Lower leg skin (tissue), 4 donors: Measurements from ENCODE around the gene CAMTA1. TPM values are rescaled to one million over a fixed set of nuclear protein-coding genes. Genes with fewer than 3 reads are reported as not detected.

Experiments
- DNase-seq, 2 donors: peaks; one replicate each; pipeline ENCODE4 v3.0.0-alpha.2; 2019; ENCODE audit warnings: low spot score in 2 of 2
- H3K4me3 ChIP-seq: fragments of 200-600 bp; sonication (generic); 2 replicates; pipeline ENCODE4 v1.5.1; 2017; ENCODE audit warnings: mild to moderate bottlenecking, low read depth; ENCODE audit not compliant: poor library complexity, severe bottlenecking
- POLR2A ChIP-seq, 2 donors: fragments of 450-650 bp; IDR thresholded peaks; one replicate each; pipeline ENCODE4 v1.6.1; 2016 to 2017; ENCODE audit warnings: antibody characterized with exemption in 2 of 2, mild to moderate bottlenecking in 1 of 2, moderate library complexity in 1 of 2
- WGBS, 2 donors: methylation state at CpG; one replicate each; pipeline ENCODE4 v1.1.5; 2018; 5-methylcytosine and 5-hydroxymethylcytosine counted together
- intact Hi-C: fragments of 100-400 bp; cut with DNase I; formaldehyde crosslinking; loops from one replicate; pipeline ENCODE4 v1.15.0; 2023; ENCODE audit warnings: low total_unique reads
- total RNA-seq, 4 donors: library from RNA; depleted of rRNA; stranded (reverse); fragments of >200 nt; gene quantifications; one replicate each; pipeline ENCODE4 v1.1.0, GENCODE V29; 2016
- TF ChIP-seq, protein P1 (sequence below), 3 donors: fragments of 450-650 bp; IDR thresholded peaks; one replicate each; pipeline ENCODE4 v1.5.1; 2016; ENCODE audit warnings: antibody characterized with exemption in 3 of 3, mild to moderate bottlenecking in 3 of 3, moderate library complexity in 2 of 3

CAMTA1 gene
- total RNA-seq, 4 donors from 2014 or later: 24.4 to 52.3 (median 32.9) TPM

GRCh38 chr1:7581754-7582459 lies 796.7 kb downstream of the CAMTA1 start:
- intact Hi-C loops: no loop called here
- DNase-seq: peak in 1 of 2 donors; percentile 39
- H3K4me3 ChIP-seq: no peak overlapping the region
- 71 to 78% methylated on average over 13 of the region's 13 CpGs for WGBS, 2 donors
- TF ChIP-seq, protein P1, sequence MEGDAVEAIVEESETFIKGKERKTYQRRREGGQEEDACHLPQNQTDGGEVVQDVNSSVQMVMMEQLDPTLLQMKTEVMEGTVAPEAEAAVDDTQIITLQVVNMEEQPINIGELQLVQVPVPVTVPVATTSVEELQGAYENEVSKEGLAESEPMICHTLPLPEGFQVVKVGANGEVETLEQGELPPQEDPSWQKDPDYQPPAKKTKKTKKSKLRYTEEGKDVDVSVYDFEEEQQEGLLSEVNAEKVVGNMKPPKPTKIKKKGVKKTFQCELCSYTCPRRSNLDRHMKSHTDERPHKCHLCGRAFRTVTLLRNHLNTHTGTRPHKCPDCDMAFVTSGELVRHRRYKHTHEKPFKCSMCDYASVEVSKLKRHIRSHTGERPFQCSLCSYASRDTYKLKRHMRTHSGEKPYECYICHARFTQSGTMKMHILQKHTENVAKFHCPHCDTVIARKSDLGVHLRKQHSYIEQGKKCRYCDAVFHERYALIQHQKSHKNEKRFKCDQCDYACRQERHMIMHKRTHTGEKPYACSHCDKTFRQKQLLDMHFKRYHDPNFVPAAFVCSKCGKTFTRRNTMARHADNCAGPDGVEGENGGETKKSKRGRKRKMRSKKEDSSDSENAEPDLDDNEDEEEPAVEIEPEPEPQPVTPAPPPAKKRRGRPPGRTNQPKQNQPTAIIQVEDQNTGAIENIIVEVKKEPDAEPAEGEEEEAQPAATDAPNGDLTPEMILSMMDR (IDR thresholded peaks at IDR 0.05): no peak
- no peak for TF ChIP-seq POLR2A (IDR thresholded peaks at IDR 0.05)

DNA sequence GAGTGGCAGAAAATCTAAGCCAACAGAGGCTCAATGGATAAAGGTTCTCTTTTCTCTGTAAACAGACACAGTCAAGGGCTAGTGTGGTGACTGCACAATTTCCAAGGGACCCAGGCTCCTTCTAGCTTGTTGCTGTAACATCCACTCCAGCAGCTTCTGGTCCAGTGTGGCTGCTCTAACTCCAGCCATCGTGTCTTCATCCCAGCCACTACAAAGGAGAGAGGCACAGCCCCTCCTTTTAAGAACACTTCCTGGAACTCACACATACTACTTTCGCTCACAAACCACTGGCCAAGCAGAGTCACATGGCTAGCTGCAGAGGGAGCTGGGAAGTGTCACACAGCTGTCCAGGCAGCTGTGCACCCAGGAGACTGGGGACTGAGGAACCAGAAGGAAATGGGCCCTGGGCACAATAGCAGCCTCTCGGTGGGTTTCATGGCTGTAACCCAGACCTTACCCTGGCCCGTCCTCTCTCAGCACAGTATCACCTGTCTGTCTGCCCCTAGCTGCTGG lies 797.3 kb downstream of the CAMTA1 start:
- TF ChIP-seq, protein P1 (IDR thresholded peaks at IDR 0.05): no peak
- no peak for TF ChIP-seq POLR2A (IDR thresholded peaks at IDR 0.05)
- no peak overlapping the region for H3K4me3 ChIP-seq
- DNase-seq: peak in 1 of 2 donors; percentile 40
- intact Hi-C loops: no loop called here
- WGBS, 2 donors: 84 to 90% methylated on average over 4 of the region's 4 CpGs

GRCh38 chr1:7583291-7584096 lies 798.2 kb downstream of the CAMTA1 start:
- intact Hi-C loops: no loop called here
- DNase-seq: peak in 1 of 2 donors; percentile 59
- TF ChIP-seq, protein P1 (IDR thresholded peaks at IDR 0.05): no peak
- no peak for TF ChIP-seq POLR2A (IDR thresholded peaks at IDR 0.05)
- H3K4me3 ChIP-seq: no peak overlapping the region
- 83 to 91% methylated on average over 10 to 15 of the region's 15 CpGs for WGBS, 2 donors

GRCh38 chr1:7584157-7584556 lies 798.9 kb downstream of the CAMTA1 start:
- intact Hi-C loops: no loop called here
- peak in 1 of 2 donors; percentile 64 for DNase-seq
- 93 to 94% methylated on average over 11 of the region's 11 CpGs for WGBS, 2 donors
- H3K4me3 ChIP-seq: no peak overlapping the region
- TF ChIP-seq, protein P1 (IDR thresholded peaks at IDR 0.05): no peak
- no peak for TF ChIP-seq POLR2A (IDR thresholded peaks at IDR 0.05)

DNA sequence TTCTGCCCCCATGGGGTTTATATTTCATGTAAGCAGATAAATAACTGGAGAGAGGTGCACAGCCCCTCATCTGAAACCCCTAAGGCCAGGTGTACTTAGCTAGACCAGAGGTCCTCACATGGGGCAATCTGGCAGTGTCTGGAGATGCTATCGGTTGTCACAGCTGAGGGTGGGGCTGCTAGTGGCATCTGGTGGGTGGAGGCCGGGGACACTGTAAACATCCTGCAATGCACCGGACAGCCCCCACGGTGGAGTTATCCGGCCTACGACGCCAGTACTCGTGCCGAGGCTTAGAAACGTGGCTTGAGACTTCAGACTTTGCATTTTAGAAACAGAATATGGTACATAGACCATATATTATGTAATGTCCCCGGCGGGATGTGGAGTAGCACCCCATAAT lies 799.4 kb downstream of the CAMTA1 start:
- H3K4me3 ChIP-seq: no peak overlapping the region
- intact Hi-C loops: no loop called here
- DNase-seq: peak in 1 of 2 donors; percentile 72
- TF ChIP-seq, protein P1 (IDR thresholded peaks at IDR 0.05): no peak
- no peak for TF ChIP-seq POLR2A (IDR thresholded peaks at IDR 0.05)
- WGBS, 2 donors: 89 to 94% methylated on average over 12 of the region's 12 CpGs
